ENCODE results near the gene MED10. TPM values are rescaled to one million over a fixed set of nuclear protein-coding genes. Genes with fewer than 3 reads are reported as not detected.

The MED10 gene
- total RNA-seq, 1 donor from 2014 or later: 12.9 TPM

DNA sequence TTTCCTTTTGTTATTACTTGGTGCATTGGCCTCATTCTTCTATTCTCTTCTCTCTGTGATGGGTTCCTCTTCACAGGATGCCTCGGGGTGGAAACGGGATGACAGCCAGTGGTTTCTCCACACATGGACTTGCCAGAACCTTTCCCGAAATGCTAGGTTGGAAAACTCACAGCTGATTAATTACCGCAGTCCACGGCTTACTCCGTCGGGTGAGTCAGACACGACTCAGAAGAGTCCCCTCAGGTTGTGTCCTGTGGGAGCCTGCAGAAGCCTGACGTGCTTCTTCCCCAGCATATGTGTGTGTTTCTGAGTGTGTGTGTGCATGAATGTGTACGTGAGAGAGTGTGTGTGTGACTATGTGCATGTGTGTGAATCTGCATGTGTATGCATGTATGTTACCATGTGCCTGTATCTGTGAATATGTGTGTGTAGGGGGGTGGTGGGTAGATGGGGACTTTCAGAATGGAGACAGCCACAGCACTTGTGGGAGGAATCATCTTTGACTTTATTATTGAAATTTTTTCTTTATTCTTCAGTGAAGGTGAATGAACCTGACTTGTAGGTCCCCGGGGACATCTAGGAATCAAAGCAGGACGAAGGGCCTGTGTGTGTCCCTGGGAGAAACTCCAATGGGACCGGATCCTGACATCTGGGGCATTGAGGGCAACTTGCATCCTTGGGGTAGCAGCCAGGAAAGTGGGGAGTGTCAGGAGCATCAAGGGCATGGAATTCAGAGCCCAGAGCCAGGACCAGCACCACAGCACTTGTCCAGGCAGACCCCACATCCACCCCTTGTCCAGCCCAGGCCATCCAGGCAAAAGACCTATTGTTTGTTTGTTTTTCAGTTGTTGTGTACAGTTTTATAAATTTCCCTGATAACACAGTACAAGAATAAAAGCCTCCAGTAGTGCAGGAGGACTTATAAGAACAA is 21.9 kb upstream of the MED10 start:
- DNase-seq (ENCODE audit: low read depth): peak; percentile 33

DNA sequence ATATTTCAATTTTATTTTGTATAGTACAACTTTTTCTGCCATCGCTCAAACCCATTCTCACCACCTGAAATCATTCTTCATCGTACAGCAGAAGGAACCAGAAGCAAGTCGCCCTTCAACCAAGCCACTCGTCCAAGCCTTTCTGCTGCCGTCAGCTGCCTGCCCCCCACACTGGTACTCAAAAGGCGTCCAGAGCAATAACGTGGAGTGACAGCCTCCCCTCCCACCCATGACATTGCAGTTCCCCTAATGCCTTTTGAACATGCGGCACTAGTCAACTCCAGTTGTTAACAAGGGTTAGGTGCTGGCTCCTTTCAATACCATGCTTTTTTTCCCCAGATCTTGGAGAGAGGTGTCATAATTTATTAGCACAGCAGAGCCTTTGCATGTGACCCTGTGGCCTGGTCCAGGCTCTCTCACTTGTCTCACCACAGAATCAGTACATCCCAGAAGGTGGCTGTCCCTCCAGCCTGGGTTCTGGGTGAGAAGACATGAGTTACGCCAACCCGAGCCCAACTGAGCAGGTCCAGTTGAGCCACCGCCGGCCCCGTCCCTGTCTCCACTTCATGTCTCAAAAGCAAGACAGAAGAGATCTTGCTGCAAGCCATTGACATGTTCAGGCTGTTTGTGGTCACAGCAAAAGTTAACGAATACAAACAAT is 20.4 kb upstream of the MED10 start:
- no peak for DNase-seq (ENCODE audit: low read depth)

DNA sequence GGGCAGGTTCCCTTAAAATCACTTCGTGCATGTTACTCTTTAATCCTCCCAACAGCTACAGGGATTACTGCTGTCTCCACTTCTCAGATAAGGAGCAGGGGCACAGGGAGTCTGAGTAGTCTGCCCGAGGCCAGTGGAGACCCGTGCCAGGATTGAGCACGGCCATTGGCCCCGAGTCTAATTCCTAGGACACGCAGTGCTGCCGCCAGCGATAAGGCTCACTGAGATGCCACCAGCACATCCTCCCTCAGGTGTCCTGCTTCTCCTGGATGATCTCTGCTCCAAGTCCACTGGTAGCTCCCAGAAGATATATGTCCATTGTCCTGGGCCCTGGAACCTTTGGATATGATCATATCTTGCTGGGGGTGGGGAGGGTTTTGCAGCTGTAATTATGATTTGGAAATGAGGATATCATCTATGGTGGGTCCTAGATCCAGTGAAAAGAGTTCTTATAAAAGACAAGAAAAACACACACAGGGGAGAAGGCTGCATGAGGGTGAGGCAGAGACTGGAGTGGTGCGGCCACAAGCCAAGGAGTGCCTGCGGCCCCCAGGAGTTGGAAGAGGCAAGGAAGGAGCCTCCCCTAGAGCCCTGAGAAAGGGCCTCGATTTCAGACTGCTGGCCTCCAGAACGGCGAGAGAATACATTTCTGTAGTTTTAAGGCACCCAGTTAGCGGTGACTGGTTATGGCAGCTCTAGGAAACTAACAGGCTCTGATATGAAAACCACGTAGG is 19.4 kb upstream of the MED10 start:
- no peak for DNase-seq (ENCODE audit: low read depth)

DNA sequence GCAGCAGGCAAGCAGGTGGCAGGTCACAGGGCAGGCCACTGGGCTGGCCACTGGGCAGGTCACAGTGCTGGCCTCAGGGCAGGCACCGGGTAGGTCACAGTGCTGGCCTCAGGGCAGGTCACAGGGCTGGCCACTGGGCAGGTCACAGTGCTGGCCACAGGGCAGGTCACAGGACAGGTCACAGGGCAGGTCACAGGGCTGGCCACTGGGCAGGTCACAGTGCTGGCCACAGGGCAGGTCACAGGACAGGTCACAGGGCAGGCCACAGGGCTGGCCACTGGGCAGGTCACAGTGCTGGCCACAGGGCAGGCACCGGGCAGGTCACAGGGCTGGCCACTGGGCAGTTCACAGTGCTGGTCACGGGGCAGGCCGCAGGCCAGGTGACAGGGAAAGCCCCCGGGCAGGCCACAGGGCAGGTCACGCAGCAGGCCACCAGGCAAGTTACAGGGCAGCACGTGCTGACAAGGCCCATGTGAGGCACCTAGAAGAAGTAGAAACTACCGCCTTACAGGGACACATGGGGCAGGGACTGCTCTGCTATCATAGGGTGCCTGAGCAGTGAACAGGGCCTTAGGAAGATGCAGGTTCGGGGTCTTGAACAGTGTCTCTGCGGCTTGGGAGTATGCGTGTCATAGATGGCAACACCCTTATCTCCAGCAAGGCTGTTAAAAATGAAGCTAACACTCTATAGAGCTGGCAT is 18.6 kb upstream of the MED10 start:
- no peak for DNase-seq (ENCODE audit: low read depth)

DNA sequence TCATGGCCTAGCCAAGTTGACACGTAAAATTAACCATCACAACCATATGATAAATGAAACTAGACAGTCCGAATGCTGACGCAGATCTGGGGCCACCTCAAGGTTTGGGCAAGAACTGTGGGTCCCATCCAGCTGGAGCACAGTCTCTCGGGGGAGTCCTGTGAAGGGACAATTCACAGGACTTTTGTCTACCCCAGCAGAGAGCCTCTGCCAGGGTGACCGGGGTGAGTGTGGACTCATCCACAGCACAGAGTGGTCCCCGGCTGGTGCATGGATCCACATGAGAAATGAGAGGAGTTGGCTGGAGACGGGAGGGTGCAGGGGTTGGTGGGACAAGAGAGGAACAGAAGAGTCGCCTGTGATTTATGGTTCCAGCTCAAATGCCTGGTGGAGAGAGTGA is 17.7 kb upstream of the MED10 start:
- DNase-seq (ENCODE audit: low read depth): no peak

DNA sequence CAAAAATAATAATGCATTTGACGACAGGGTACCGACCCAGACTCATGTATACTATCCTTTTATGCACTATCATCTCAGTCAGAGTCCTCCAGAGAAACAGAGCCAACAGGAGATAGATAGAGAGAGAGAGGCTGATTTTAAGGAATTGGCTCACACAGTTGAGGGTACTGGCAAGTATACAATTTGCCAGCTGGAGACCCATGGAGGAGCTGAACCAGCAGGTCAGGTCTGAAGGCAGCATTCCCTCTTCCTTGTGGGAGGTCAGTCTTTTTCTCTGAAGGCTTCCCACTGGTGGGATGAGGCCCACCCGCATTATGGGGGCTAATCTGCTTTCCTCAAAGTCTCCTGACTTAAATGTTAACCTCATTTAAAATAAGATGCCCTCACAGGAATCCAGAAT is 17.3 kb upstream of the MED10 start:
- no peak for DNase-seq (ENCODE audit: low read depth)

DNA sequence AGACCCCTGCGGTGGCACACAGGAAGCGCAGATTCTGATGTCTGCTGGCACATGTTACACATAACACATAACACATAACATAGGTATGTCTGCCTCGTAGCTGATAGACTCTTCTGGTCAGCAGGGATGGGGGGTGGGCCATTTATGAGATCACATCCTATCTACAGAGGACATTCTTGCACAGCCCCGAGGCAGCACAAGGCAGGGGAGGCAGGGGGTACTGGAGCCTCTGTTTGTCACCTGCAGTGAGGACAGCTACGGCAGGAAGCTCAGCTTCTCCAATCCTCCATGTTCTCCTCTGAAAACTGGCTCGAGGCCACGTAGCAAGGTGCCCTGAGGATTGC is 16.7 kb upstream of the MED10 start:
- DNase-seq (ENCODE audit: low read depth): no peak

DNA sequence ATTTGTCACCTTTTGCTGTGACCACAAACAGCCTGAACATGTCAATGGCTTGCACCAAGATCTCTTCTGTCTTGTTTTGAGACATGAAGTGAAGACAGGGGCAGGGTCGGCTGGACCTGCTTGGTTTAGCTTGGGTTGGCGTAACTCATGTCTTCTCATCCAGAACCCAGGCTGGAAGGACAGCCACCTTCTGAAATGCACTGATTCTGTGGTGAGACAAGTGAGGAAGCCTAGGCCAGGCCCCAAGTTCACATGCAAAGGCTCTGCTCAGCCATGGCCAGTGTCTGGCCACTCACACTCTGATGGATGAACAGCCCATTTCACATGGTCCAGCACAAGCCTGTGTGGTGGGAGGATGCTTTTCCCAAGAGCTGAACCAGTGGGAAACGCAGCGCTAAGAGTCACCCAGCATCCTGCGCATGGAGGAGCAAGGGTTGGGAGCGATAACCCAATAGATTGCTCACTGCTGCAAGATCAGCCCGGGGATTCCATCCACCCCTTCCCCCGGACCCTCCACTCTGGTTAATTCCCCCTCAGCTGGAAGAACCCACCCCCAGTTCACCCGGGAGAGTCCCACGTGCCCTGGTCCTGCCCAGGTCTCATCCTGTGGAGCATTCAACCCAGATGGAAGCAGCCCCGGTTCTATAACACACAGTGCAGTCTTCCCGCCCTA is 16.2 kb upstream of the MED10 start:
- no peak for DNase-seq (ENCODE audit: low read depth)

DNA sequence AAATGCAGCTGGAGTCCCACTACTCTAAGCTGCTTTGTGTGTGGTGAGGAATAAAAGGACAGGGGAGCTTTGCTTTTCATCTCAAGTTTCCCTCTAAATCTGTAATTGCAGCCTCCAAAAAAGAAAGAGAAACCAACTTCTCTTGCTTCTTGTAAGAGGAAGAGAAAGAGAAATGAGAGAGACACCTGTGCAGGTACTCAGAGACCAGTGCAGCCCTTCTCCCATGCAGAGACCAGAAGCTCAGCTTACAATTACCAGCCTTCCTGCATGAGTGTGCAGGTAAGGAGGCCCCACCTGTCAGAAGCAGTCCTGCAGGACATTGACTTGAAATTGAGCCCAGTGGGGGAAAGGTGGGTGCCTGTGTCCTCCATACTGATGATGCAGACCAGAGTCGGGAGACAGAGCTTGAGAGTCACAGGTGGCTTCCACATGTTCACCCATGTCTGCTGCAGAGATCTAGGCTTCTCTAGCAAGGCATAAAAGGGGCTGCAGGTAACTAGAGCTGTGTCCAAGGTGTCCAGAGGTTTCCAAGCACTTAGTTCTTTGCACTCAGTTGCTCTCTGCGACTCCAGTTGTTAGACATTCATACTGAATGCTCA is 15.3 kb upstream of the MED10 start:
- no peak for DNase-seq (ENCODE audit: low read depth)

DNA sequence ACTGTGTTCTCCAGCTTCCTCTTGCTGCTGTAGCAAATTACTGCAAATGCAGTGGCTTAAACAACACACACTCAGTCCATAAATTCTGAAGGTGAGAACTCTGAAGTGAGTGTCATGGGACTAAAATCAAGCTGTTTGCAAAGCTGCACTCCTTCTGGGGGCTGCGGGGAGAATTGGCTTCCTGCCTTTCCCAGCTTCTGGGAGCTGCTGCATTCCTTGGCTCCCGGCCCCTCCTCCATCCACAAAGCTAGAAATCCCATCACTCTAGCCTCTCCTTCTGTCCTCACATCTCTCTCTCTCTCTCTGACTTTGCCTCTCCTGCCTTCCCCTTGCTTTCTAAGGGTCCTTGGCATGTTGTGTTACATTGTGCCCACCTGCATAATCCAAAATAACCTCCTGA is 14.2 kb upstream of the MED10 start:
- no peak for DNase-seq (ENCODE audit: low read depth)

DNA sequence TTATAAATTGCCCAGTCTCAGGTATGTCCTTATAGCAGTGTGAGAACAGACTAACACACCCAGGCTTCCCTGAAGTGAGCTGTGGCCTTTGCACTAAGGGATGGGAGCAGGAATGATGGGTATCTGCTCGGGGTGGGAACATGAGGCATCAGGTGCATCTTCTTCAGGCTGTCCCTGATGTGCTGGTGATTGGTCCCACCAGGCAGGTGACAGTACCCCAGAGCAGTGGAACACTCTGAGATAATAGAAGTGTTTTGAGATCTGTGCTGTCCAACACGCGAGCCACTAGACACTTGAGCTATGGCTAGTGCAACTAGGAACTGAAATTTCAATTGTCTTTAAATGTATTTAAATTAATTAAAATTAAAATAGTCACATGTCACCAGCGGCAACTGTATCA is 12.8 kb upstream of the MED10 start:
- no peak for DNase-seq (ENCODE audit: low read depth)

DNA sequence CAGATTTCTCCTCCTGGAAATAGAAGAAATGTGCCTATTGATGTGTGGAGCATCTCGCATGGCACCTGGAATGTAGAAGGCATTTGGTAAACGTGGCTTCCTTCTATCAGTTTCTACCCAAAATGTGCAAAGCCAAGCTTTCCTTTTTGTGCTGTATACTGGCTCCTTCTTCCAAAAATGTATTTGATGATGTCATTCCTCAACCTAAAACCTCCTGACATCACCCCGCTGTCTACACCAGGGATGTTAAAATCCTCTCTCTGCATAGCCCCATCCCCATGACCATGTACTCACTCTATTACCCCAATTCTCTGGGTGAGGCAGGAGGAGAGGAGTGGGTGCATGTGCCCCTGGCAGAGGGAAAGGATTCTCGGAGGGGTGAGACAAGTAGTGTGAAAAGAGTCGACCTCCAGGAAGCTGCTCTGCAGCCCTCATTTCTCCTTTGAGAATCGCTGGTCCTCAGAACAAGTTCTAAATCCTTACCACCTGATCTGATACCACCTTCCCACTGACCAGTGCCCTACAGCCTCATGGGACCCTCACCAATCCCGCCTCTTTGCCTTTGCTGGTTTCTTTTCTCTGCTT is 11.7 kb upstream of the MED10 start:
- DNase-seq (ENCODE audit: low read depth): no peak

DNA sequence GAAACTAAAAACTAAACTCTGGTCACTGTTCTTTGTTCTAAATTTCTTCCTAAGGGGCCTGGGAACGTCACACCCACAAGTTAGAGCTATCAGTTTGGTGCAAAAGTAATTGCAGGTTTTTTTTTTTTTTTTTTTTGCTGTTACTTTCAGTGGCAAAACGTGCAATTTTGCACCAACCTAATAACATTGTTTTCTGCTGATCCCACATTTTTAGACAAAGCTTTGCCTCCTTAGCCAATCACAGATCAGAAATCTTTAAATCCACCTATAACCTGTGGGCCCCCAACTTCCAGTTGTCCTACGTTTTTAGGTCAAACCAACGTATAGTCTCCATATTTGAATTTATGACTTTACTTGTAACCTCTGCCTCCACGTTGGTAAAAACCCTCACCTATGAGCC is 11.1 kb upstream of the MED10 start:
- no peak for DNase-seq (ENCODE audit: low read depth)

DNA sequence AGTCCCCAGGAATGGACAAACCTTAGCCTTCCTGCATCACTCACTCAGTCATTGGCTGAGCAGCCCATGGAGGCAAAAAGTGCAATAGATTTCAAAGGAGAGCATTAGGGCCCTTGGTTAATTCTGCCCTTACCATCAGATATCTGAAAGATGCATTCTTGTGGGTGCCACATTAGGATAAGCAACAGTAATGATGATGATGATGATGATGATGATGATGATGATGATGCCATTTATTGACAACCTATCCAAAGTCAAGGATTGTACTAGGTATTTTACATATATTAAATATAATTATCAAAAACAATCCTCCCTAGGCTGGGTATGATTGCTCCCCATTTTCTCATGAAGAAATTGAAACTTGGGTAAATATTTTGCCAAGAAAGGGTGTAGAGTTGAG is 9.6 kb upstream of the MED10 start:
- no peak for DNase-seq (ENCODE audit: low read depth)

DNA sequence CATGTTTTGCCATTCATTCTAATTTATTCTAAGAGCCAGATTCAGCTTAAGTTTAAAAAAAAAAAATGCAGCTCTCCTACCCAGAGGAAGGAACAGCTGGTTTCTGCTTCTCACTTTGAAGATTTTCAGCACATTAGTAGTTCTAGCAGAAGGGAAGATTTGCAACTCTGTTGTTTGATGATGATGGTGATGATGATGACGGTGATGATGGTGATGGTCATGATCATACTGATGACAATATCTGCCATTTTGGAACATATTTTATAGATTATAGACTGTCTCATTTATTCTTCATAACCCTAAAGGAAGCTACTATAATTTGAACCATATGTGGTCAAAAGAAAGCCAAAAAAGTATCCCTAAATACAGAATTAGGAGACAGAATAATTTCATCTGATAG is 7.9 kb upstream of the MED10 start:
- no peak for DNase-seq (ENCODE audit: low read depth)

DNA sequence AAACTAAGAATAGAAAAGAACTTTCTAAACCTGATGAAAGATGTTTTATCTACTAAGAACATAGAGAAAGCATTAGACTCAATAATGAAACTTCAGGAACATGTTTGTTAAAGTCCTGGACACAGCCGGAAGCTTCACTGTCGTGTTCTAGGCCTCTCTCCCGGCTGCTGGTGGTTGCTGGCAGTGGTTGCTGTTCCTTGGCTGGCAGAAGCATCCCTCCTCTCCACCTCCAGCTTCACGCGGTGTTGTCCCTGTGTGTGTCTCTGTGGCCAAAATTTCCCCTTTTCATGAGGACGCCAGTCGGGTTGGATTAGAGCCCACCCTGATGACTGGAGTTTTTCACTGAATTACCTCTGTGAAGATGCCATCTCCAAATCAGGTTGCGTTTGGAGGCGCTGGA is 6.5 kb upstream of the MED10 start:
- DNase-seq (ENCODE audit: low read depth): no peak

DNA sequence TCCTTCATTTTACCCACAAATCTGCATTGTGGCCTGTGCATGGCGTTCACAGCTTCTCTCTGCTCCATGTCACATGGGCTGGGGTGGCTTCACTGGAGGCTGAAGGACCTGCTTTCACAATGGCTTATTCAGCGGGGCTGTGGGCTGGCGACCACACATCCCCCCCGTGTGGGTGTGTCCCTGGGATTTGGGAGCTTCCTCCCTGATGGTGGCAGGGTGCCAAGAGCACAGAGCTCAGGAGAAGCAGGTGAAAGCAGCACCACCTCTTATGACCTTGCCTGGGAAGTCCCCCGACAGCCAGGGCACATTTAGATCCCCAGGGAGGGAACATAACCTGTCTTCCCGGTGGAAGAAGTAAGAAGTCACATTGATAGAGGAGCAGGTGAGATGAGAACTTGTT is 5.0 kb upstream of the MED10 start:
- DNase-seq (ENCODE audit: low read depth): no peak

DNA sequence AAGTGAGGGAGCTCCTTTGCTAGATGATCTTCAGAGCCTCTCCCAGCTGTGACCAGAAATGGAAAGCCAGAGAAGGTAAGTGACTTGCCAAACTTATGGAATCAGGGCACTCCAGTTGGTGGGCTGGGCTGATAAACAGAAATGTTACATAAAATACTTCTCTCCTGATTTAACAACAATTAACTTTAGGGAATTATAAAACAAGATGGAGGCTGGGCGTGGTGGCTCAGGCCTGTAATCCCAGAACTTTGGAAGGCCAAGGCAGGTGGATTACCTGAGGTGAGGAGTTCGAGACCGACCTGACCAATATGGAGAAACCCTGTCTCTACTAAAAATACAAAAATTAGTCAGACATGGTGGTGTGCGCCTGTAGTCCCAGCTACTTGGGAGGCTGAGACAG is 899 bp upstream of the MED10 start:
- no peak for DNase-seq (ENCODE audit: low read depth)

DNA sequence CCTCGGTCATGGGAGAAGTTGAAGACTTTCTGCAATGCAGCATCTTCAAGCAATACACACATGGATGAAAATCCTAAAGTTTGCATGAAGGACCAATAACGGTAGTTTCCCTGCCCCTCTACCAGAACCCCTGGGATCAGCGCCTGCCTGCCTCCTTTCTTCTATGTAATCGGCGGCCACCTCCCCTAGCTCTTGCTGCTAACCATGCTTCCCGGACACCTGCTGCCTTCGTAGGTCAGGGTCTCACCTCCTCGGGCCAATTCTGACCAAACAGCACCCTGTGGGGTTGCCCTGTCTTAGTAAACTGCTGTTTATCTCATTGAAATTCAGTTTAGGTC is 388 bp upstream of the MED10 start:
- DNase-seq (ENCODE audit: low read depth): no peak

DNA sequence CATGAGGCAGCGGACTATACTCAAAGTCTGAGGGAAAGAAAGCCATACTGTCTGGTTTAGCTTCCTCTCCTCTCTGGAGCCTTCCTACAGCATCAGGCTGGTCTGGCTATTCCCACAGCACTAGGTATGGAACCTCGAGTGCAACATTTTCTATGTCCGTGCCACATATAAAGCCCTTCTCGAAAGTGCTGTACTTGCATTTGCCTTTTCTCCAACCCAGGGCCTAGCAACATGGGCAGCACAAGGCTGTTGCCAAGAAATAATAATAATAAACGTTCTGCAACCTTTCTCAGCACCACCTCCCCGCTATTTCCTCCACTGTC is 804 bp downstream of the MED10 start:
- DNase-seq (ENCODE audit: low read depth): no peak

DNA sequence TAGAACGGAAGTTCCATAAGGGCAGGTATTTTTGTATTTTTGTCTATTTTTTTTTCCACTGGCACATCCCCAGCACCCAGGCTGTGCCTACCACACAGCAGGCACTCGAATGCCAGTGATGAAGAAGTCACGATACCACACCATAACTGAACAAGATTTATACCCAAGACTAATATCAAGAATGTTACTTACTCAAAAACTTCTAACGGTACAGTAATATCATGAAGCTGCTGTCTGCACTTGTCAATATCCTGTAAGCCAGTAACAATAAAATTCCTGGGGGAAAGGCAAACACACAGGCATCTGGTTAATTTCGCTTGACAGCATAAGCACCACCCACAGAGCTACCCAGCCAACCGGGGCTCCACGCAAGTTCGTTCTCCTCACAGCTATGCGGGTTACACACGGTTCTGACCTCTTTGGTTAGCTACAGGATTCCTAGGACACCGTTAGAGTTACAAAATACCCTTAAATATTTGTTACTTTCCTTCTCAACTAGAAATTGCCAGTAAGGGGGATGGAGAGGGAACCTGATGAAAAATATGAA is 1.3 kb downstream of the MED10 start:
- DNase-seq (ENCODE audit: low read depth): no peak

Measured in renal cortical epithelial cell (primary cell).